Breast epithelium (tissue), 4 donors: ENCODE results near the gene AOC1. TPM values are rescaled to one million over a fixed set of nuclear protein-coding genes. Genes with fewer than 3 reads are reported as not detected.

Source experiments
- DNase-seq, 2 donors: peaks; one replicate each; pipeline ENCODE4 v3.0.0-alpha.2; 2019; ENCODE audit warnings: low spot score in 2 of 2
- H3K27ac ChIP-seq, 2 donors: fragments of 200-600 bp; sonication (generic) in 1 of 2; one replicate each; pipeline ENCODE4 v1.5.1; 2016 to 2019; ENCODE audit warnings: mild to moderate bottlenecking in 1 of 2
- H3K27me3 ChIP-seq, 2 donors: fragments of 200-600 bp; sonication (generic) in 1 of 2; one replicate each; pipeline versions ENCODE4 v1.5.1 to v1.6.0; 2017 to 2019; ENCODE audit warnings: control low read depth in 1 of 2, mild to moderate bottlenecking in 1 of 2
- H3K36me3 ChIP-seq: fragments of 200-600 bp; one replicate; pipeline ENCODE4 v1.5.1; 2019
- H3K4me1 ChIP-seq, 2 donors: fragments of 200-600 bp; sonication (generic); one replicate each; pipeline ENCODE4 v1.5.1; 2016 to 2019; ENCODE audit warnings: control low read depth in 1 of 2
- H3K4me3 ChIP-seq, 3 donors: fragments of 200-600 bp; sonication (generic); 1 replicate in 2 of 3; 2 replicates in 1 of 3; pipeline ENCODE4 v1.5.1; 2016 to 2019; ENCODE audit warnings: mild to moderate bottlenecking in 3 of 3, moderate library complexity in 2 of 3
- H3K9me3 ChIP-seq, 2 donors: fragments of 200-600 bp; sonication (generic) in 1 of 2; one replicate each; pipeline ENCODE4 v1.5.1; 2016 to 2019; ENCODE audit warnings: control low read depth in 1 of 2
- CTCF ChIP-seq, 3 donors: fragments of 450-650 bp; IDR thresholded peaks; one replicate each; pipeline ENCODE4 v1.5.1; 2016 to 2017; ENCODE audit warnings: antibody characterized with exemption in 3 of 3, mild to moderate bottlenecking in 3 of 3, moderate library complexity in 3 of 3
- POLR2A ChIP-seq: fragments of 450-650 bp; IDR thresholded peaks from one replicate; pipeline ENCODE4 v1.6.1; 2016; ENCODE audit warnings: antibody characterized with exemption, mild to moderate bottlenecking, moderate library complexity
- POLR2AphosphoS5 ChIP-seq, 3 donors: sonication (generic); formaldehyde crosslinking; IDR thresholded peaks; one replicate each; pipeline ENCODE4 v1.6.1; 2017; ENCODE audit warnings: antibody characterized with exemption in 3 of 3
- intact Hi-C: fragments of 100-400 bp; cut with DNase I; formaldehyde crosslinking; loops from one replicate; pipeline ENCODE4 v1.15.1; 2023; ENCODE audit warnings: low total_unique reads
- total RNA-seq, 3 donors: library from RNA; depleted of rRNA; stranded (reverse); fragments of >200 nt; gene quantifications; one replicate each; pipeline ENCODE4 v1.1.0, GENCODE V29; 2016

The AOC1 gene
- total RNA-seq, 3 donors from 2014 or later, result 2.3 TPM; not detected in 2

GRCh38 chr7:150891740-150892139 is 39.4 kb downstream of the AOC1 start:
- Histone ChIP-seq H3K27me3 (peaks cover 0 to 9% of the 10 kb centered on the region in 2 donors), H3K4me3 (no peak overlapping the region), H3K36me3 (no peaks in the 10 kb centered on the region), H3K27ac (no peak overlapping the region), H3K4me1 (no peaks in the 10 kb centered on the region), H3K9me3 (peaks cover 0 to 16% of the 10 kb centered on the region in 2 donors)
- intact Hi-C loops, result loop anchor here (10.0 kb wide), 1 partner anchor 73 kb away; no protein-coding TSS in a partner anchor
- no peak for TF ChIP-seq CTCF (IDR thresholded peaks at IDR 0.05)
- no peak for TF ChIP-seq POLR2A
- TF ChIP-seq POLR2AphosphoS5 (IDR thresholded peaks at IDR 0.05), result no peak
- no peak for DNase-seq

GRCh38 chr7:150895809-150896208 is 43.5 kb downstream of the AOC1 start:
- Histone ChIP-seq H3K4me3 (no peak overlapping the region), H3K27me3 (peaks cover 0 to 11% of the 10 kb centered on the region in 2 donors), H3K4me1 (no peaks in the 10 kb centered on the region), H3K27ac (no peak overlapping the region), H3K36me3 (no peaks in the 10 kb centered on the region), H3K9me3 (peaks cover 0 to 16% of the 10 kb centered on the region in 2 donors)
- no peak for TF ChIP-seq CTCF (IDR thresholded peaks at IDR 0.05)
- no peak for TF ChIP-seq POLR2AphosphoS5 (IDR thresholded peaks at IDR 0.05)
- TF ChIP-seq POLR2A, result no peak
- intact Hi-C loops, result loop anchor here (10.0 kb wide), 1 partner anchor 69 kb away; no protein-coding TSS in a partner anchor
- DNase-seq, result no peak

GRCh38 chr7:150896562-150897209 is 44.4 kb downstream of the AOC1 start:
- no peaks in the 10 kb centered on the region for H3K36me3 ChIP-seq
- H3K9me3 ChIP-seq, result peaks cover 0 to 16% of the 10 kb centered on the region in 2 donors
- H3K27me3 ChIP-seq, result peaks cover 0 to 11% of the 10 kb centered on the region in 2 donors
- intact Hi-C loops, result loop anchor here (10.0 kb wide), 1 partner anchor 68 kb away; no protein-coding TSS in a partner anchor
- DNase-seq, result no peak
- TF ChIP-seq POLR2AphosphoS5 (IDR thresholded peaks at IDR 0.05) (no peak), CTCF (IDR thresholded peaks at IDR 0.05) (no peak), POLR2A (no peak)
- H3K4me3 ChIP-seq, result no peak overlapping the region
- H3K4me1 ChIP-seq, result no peaks in the 10 kb centered on the region
- H3K27ac ChIP-seq, result no peak overlapping the region

- no peaks in the 10 kb centered on the region for H3K4me1 ChIP-seq
- peaks cover 0 to 15% of the 10 kb centered on the region in 2 donors for H3K9me3 ChIP-seq
- TF ChIP-seq POLR2AphosphoS5 (IDR thresholded peaks at IDR 0.05) (no peak), CTCF (IDR thresholded peaks at IDR 0.05) (no peak), POLR2A (no peak)
- no peak for DNase-seq
- H3K27me3 ChIP-seq, result peaks cover 0 to 11% of the 10 kb centered on the region in 2 donors
- intact Hi-C loops, result loop anchor here (10.0 kb wide), 1 partner anchor 67 kb away; no protein-coding TSS in a partner anchor
- no peak overlapping the region for H3K4me3 ChIP-seq
- H3K27ac ChIP-seq, result no peak overlapping the region
- no peaks in the 10 kb centered on the region for H3K36me3 ChIP-seq
These were observed 45.5 kb downstream of the AOC1 start for GRCh38 chr7:150897502-150898474.
